H9 (cell line): ENCODE data around the gene ECSCR. TPM values are rescaled to one million over a fixed set of nuclear protein-coding genes. Genes with fewer than 3 reads are reported as not detected.

Experiments used
- DNase-seq: peaks from one replicate; pipeline ENCODE4 v3.0.0-alpha.2; 2017
- H2AFZ ChIP-seq: one replicate; pipeline ENCODE4 v1.6.1; 2013; ENCODE audit warnings: mild to moderate bottlenecking, low read length, control low read depth, moderate library complexity
- H2AK5ac ChIP-seq: 2 replicates; pipeline ENCODE4 v1.6.1; 2013; ENCODE audit warnings: low read length, control low read depth, mixed read lengths; ENCODE audit not compliant: insufficient read length
- H2BK120ac ChIP-seq: one replicate; pipeline ENCODE4 v1.6.1; 2013; ENCODE audit warnings: low read depth, mild to moderate bottlenecking, low read length, control low read depth, inconsistent platforms; ENCODE audit not compliant: poor library complexity, severe bottlenecking
- H2BK12ac ChIP-seq: 2 replicates; pipeline ENCODE4 v1.6.1; 2013; ENCODE audit warnings: low read length, control low read depth, mixed read lengths, low read depth; ENCODE audit not compliant: insufficient read length
- H2BK15ac ChIP-seq: 2 replicates; pipeline ENCODE4 v1.6.1; 2013; ENCODE audit warnings: low read depth, low read length, control low read depth
- H2BK20ac ChIP-seq: one replicate; pipeline ENCODE4 v1.6.1; 2013; ENCODE audit warnings: low read depth, mild to moderate bottlenecking, low read length, control low read depth, inconsistent platforms; ENCODE audit not compliant: poor library complexity, severe bottlenecking
- H2BK5ac ChIP-seq: 2 replicates; pipeline ENCODE4 v1.6.1; 2013; ENCODE audit warnings: low read length, control low read depth, mixed read lengths; ENCODE audit not compliant: insufficient read length
- H3K14ac ChIP-seq: 2 replicates; pipeline ENCODE4 v1.6.1; 2013; ENCODE audit warnings: low read length, control low read depth; ENCODE audit not compliant: insufficient read depth
- H3K18ac ChIP-seq: 2 replicates; pipeline ENCODE4 v1.6.1; 2013; ENCODE audit warnings: low read depth, mild to moderate bottlenecking, mixed read lengths, low read length, control low read depth; ENCODE audit not compliant: insufficient read length
- H3K23ac ChIP-seq: 2 replicates; pipeline ENCODE4 v1.6.1; 2013; ENCODE audit warnings: low read length, control low read depth, mixed read lengths, low read depth; ENCODE audit not compliant: insufficient read length
- H3K23me2 ChIP-seq: 2 replicates; pipeline ENCODE4 v1.6.1; 2013; ENCODE audit warnings: low read depth, mild to moderate bottlenecking, mixed read lengths, low read length, control low read depth; ENCODE audit not compliant: insufficient read length, poor library complexity, severe bottlenecking
- H3K27ac ChIP-seq: 2 replicates; pipeline ENCODE4 v1.5.1; 2013; ENCODE audit warnings: low read length, control low read depth, mixed read lengths, low read depth; ENCODE audit not compliant: insufficient read length
- H3K27me3 ChIP-seq: 2 replicates; pipeline ENCODE4 v1.6.1; 2013; ENCODE audit warnings: low read length, control low read depth, inconsistent platforms; ENCODE audit not compliant: insufficient read depth
- H3K4ac ChIP-seq: 2 replicates; pipeline ENCODE4 v1.6.1; 2013; ENCODE audit warnings: low read depth, mild to moderate bottlenecking, control low read depth, inconsistent platforms, low read length, moderate library complexity
- H3K4me1 ChIP-seq: 2 replicates; pipeline ENCODE4 v1.6.1; 2013; ENCODE audit warnings: low read length, control low read depth, inconsistent platforms; ENCODE audit not compliant: insufficient read depth
- H3K4me2 ChIP-seq: 2 replicates; pipeline ENCODE4 v1.6.1; 2013; ENCODE audit warnings: low read length, control low read depth, mixed read lengths; ENCODE audit not compliant: insufficient read length, insufficient read depth
- H3K56ac ChIP-seq: 2 replicates; pipeline ENCODE4 v1.6.1; 2013; ENCODE audit warnings: low read depth, mild to moderate bottlenecking, mixed read lengths, low read length, control low read depth; ENCODE audit not compliant: insufficient read length
- H3K79me1 ChIP-seq: 2 replicates; pipeline ENCODE4 v1.6.1; 2013; ENCODE audit warnings: low read depth, mild to moderate bottlenecking, moderate library complexity, low read length, control low read depth, inconsistent platforms; ENCODE audit not compliant: insufficient read depth, poor library complexity, severe bottlenecking
- H3K79me2 ChIP-seq: 2 replicates; pipeline ENCODE4 v1.6.1; 2013; ENCODE audit warnings: low read length, control low read depth, inconsistent platforms; ENCODE audit not compliant: insufficient read depth
- H3K9ac ChIP-seq: 2 replicates; pipeline ENCODE4 v1.6.1; 2013; ENCODE audit warnings: low read length, control low read depth, mixed read lengths; ENCODE audit not compliant: insufficient read length; ENCODE audit errors: extremely low read depth
- H3K9me3 ChIP-seq: one replicate; pipeline ENCODE4 v1.6.1; 2013; ENCODE audit warnings: low read depth, low read length, inconsistent platforms; ENCODE audit not compliant: control insufficient read depth
- H3T11ph ChIP-seq: one replicate; pipeline ENCODE4 v1.6.1; 2013; ENCODE audit warnings: mild to moderate bottlenecking, low read length, control low read depth, inconsistent platforms
- H4K20me1 ChIP-seq: one replicate; pipeline ENCODE4 v1.6.1; 2013; ENCODE audit not compliant: control insufficient read depth, insufficient read length, insufficient read depth
- H4K5ac ChIP-seq: 2 replicates; pipeline ENCODE4 v1.6.1; 2013; ENCODE audit warnings: low read depth, mild to moderate bottlenecking, mixed read lengths, low read length, control low read depth; ENCODE audit not compliant: insufficient read length
- H4K8ac ChIP-seq: replicated peaks from 2 replicates; pipeline ENCODE4 v1.6.1; 2013; ENCODE audit warnings: low read length, control low read depth, mixed read lengths, low read depth; ENCODE audit not compliant: insufficient read length
- H4K91ac ChIP-seq: 2 replicates; pipeline ENCODE4 v1.6.1; 2013; ENCODE audit warnings: low read depth, mild to moderate bottlenecking, moderate library complexity, mixed read lengths, low read length, control low read depth; ENCODE audit not compliant: insufficient read length
- H3K27ac Mint-ChIP-seq, 3 experiments: 2 replicates in 2 of 3; 3 replicates in 1 of 3; pipeline ENCODE4 v1.8.0; 2020 to 2021; ENCODE audit warnings: mixed read lengths in 3 of 3, mild to moderate bottlenecking in 1 of 3, moderate library complexity in 1 of 3
- H3K27me3 Mint-ChIP-seq: 2 replicates; pipeline ENCODE4 v1.8.0; 2021; ENCODE audit warnings: low read depth, mild to moderate bottlenecking, moderate library complexity, mixed read lengths
- H3K36me3 Mint-ChIP-seq, 3 experiments: 2 replicates in 2 of 3; 3 replicates in 1 of 3; pipeline ENCODE4 v1.8.0; 2020 to 2021; ENCODE audit warnings: low read depth in 3 of 3, mixed read lengths in 3 of 3; ENCODE audit not compliant: insufficient read depth in 1 of 3
- H3K4me1 Mint-ChIP-seq, 2 experiments: 2 replicates each; pipeline ENCODE4 v1.8.0; 2020; ENCODE audit warnings: mixed read lengths in 2 of 2
- H3K4me3 Mint-ChIP-seq, 2 experiments: 2 replicates in 1 of 2; 3 replicates in 1 of 2; pipeline ENCODE4 v1.8.0; 2020 to 2021; ENCODE audit warnings: mild to moderate bottlenecking in 2 of 2, mixed read lengths in 2 of 2, moderate library complexity in 1 of 2
- H3K9me3 Mint-ChIP-seq, 2 experiments: 2 replicates in 1 of 2; 3 replicates in 1 of 2; pipeline ENCODE4 v1.8.0; 2020; ENCODE audit warnings: mild to moderate bottlenecking in 2 of 2, mixed read lengths in 2 of 2, moderate library complexity in 1 of 2
- CTCF ChIP-seq: fragments of 200-600 bp; sonication (generic); conservative IDR thresholded peaks from 3 replicates; pipeline ENCODE4 v1.8.0; 2021; ENCODE audit warnings: antibody characterized with exemption, mild to moderate bottlenecking
- WGBS: extraction: QIAGEN DNeasy Blood & Tissue Kit; methylation state at CpG from one replicate; pipeline ENCODE4 v1.1.7; 2013; ENCODE audit warnings: missing lambda C conversion rate, low lambda C conversion rate, mixed read lengths; ENCODE audit not compliant: insufficient read length; ENCODE audit errors: extremely low coverage; 5-methylcytosine and 5-hydroxymethylcytosine counted together
- total RNA-seq: library from RNA; stranded (reverse); gene quantifications from 2 replicates; pipeline ENCODE4 v1.2.1, GENCODE V29; 2021

Gene ECSCR
- total RNA-seq, 1 experiment from 2014 or later = 1.6 TPM

- Histone ChIP-seq H3K23me2 (no peaks in the 10 kb centered on the region), H4K20me1 (no peaks in the 10 kb centered on the region), H3K27ac (no peak overlapping the region), H2AFZ (no peak overlapping the region), H3K23ac (no peak overlapping the region), H3K4me1 (peaks cover 18% of the 10 kb centered on the region; the same call in 1 of the 2 replicates), H4K8ac (no peak overlapping the region), H3K27me3 (no peaks in the 10 kb centered on the region), H3K18ac (no peak overlapping the region), H3K9me3 (no peaks in the 10 kb centered on the region), H3K14ac (no peak overlapping the region), H2BK12ac (no peak overlapping the region), H4K5ac (no peak overlapping the region), H2BK20ac (no peak overlapping the region), H3K79me1 (no peaks in the 10 kb centered on the region), H2AK5ac (no peak overlapping the region), H3K4me2 (no peak overlapping the region), H3K9ac (no peak overlapping the region), H3K79me2 (no peaks in the 10 kb centered on the region), H2BK120ac (no peak overlapping the region), H2BK5ac (no peak overlapping the region), H2BK15ac (no peak overlapping the region), H3T11ph (no peak overlapping the region), H4K91ac (no peak overlapping the region), H3K56ac (no peak overlapping the region), H3K4ac (no peak overlapping the region)
- DNase-seq = no peak
- H3K4me3 Mint-ChIP-seq = no peak overlapping the region
- H3K27me3 Mint-ChIP-seq = no peaks in the 10 kb centered on the region; the same call in 1 of the 2 replicates
- no peaks in the 10 kb centered on the region for H3K36me3 Mint-ChIP-seq
- no peak for TF ChIP-seq CTCF
- no peak overlapping the region for H3K27ac Mint-ChIP-seq
- peaks cover 29 to 38% of the 10 kb centered on the region in 2 experiments for H3K4me1 Mint-ChIP-seq
- no CpG with 5 or more reads among the region's 8 CpGs for WGBS
- no peaks in the 10 kb centered on the region; a peak in 1 of 5 replicates for H3K9me3 Mint-ChIP-seq
These were observed 3.0 kb downstream of the ECSCR start for GRCh38 chr5:139459451-139459934.
